Fibroblast of peridontal ligament (primary cell): ENCODE data around the gene COL27A1.

Source experiments
- DNase-seq: peaks from one replicate; pipeline ENCODE4 v3.0.0-alpha.2; 2010; ENCODE audit errors: extremely low read depth

COL27A1 gene

DNA sequence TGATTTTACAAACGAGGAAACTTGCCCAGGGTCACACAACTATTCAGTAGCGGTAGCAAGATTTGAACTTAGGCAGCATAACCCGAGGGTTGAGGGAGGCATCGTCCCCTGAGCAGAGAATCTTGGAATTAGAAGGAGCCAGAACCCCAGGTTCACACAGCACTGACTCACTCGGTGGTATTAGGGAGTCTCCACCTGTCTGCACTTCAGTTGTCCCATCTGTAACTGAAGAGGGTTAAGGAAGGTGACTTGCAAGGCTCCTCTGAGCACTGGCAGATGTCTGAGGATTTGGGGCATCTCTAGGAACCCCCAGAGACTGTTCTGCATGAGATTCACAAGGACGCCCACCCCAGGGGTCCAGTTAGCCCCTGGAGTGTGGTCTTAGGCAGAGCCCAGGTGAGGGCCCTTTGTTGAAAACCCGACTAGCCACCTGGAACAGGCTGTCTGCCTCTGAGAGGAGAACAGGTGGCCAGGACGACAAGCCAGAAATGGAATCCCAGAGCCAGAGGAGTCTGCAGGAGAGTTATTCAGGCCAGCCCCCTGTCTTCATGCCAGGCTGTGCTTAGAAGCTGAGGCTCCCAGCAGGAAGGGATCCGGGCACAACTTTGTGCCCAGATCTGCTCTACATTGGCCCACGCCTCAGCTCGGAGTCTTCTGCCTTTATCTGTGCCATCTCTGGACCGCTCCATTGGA is 117.5 kb downstream of the COL27A1 start:
- DNase-seq = no peak

DNA sequence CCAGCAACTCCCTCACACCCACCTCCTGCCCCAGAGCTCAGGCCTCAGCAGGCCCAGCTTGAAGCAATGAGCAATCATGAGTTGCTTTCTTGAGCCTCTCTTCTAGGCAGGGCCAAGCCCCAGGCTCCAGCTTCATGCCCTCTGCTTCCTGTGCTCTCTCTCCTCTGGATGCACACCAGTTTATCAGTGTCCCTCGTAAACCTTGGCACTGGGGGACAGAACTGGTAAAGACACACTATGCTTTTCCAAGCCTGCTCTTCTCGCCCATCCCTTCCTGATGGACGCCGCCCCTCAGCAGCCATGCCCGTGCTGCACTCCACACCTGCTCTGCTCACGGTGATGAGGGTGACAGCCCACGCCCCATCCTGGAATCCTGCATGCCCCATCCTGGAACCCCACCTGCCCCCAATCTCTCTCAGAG is 118.1 kb downstream of the COL27A1 start:
- DNase-seq = no peak

DNA sequence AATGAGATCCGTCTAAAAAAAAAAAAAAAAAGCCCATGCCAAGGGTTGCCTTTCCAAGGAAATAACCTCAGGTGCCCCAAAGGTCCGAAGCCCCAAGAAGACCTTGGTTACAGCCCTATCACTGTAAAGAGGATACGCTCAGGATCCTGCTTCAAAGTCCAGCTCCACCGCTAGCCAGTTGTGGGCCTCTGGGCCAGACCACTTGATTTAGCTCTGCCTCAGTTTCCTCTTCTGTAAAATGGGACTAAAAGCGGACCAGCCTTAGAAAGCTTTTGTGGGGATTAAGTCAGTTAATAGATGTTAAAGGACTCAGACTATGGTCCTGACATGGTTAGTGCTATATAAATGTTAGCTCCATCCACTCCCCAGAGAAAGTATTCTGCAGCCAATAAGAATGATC is 118.9 kb downstream of the COL27A1 start:
- DNase-seq = no peak

DNA sequence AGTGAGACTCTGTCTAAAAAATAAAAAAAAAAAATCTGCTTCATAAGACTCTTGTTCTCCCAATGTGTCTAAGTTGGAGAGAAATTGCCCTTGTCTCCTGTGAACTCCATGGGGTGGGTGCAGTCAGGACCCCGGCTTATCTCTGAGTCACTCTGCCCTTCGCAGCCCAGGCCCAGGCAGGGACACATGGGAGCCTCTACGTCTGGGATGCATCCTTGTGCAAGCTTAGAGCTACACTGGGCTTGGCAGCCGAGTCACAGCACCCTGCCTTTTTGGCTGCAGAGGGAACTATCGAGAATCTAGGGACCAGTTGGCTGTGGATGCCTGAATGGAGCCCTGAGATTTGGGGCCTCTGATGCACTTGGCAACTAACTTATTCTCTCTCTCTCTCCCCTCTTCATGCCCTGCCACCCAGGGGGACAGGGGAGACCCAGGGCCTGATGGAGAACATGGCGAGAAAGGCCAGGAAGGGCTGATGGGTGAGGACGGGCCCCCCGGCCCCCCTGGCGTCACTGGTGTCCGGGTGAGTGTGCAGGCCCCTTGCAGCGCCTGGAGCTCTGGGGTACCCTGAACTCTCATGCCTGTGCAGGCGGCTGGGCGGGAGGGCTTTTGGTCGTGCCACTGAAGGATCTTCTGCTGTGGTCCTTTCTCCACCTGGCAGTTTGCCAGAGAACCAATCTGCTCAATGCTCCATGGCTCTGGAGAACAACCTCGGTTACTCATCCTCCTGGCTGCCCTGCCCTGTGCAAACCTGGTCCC is 120.1 kb downstream of the COL27A1 start:
- no peak for DNase-seq

DNA sequence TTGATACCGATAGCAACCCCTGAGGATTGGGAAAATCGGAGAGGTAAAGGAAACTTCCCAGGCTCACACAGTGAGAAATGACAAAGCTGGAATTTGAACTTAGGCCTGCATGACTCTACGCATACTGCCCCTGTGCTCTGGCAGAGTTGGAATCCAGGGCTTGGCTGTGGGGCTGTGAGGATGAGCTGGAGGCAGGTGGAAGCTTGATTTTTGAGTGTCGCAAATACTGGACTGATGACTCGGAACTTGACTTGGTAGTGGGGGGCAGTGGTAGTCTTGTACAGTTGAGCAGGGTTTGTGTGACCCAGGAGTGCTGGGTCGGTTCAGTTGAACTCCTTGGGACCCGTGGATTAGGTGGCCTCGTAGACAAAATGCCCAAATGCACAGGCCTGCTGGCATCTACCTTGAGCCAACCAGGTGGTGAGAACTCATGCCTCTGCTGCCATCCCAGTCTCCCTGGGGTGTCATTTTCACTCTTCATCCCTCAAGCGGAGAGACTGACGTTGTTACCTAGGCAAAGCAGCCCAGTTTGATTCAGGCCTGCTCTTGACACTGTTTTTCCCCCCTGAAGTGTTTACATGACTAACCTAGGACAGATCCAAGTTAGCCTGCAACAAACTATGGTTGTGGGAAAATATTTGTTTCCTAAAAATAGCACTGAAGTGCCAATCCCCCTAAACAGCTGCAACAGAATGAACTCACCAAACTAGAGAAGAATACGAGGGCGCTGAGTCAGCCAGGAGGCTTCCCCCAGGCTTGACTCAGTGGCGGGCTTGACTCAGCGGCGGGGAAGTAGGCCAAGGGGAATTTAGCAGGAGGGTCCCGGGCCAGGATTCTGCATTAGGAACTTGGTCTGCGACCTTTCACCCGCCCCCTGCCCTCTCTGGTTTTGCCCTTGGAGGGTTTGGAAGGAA is 121.8 kb downstream of the COL27A1 start:
- DNase-seq = peak; percentile 95

DNA sequence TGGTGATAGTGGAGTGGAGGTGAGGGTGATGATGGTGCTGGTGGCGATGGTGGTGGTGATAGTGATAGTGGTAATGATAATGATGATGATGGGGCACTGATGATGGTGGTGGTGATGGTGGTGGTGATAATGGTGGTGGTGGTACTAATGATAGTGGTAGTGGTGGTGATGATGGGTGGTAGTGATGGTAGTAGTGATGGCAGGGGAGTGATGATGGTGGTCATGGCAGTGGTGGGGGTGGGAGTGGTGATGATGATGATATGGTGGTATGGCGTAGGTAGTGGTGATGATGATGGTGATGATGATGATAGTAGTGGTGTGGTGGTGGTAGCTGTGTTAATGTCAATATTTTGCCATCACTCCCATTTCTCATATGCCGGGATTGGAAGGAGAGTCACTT is 123.0 kb downstream of the COL27A1 start:
- no peak for DNase-seq

DNA sequence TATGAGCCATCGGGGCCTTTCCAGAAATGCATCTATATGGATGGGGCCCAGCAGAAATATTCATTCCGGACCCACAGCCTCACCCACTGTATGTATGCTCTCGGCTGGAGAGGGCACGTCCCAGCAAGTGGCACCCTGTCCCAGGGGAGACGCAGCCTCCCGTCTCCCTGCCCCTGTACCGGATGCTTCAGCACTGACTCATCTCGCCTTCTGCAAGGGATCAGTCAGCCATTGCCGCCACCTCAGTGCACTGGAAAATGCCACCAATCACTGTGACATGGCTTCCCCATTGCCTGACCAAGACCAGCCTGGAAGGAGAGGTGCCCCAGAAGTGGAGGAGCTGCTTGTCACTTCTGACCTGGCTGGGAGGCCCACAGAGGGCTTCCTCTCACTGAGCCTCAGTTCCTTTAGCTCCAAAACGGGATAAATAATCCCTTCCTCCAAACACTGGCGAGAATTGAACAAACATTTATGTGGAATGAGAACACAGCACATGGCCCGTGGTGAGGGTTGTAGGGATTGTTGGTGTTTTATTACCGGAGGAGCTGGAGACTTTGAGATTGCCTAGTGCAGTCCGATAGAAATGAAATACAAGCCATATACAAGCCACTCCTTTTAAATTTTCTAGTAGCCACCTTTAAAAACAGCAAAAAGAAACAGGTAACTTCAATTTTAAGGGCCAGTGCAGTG is 123.7 kb downstream of the COL27A1 start:
- DNase-seq = peak; percentile 15

DNA sequence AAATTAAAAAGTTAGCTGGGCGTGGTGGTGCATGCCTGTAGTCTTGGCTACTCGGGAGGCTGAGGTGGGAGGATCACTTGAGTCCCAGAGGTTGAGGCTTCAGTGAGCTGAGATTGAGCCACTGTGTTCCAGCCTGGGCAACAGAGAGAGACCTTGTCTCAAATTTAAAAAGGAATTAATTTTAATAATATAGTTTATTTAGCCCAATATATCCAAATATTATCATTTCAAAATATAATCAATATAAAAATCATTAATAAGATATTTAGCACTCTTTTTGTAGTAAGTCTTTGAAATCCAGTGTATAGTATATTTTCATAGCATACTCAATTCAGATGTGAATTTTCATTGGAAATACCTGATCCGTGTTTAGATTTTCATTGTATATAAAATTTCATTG is 124.4 kb downstream of the COL27A1 start:
- DNase-seq = no peak

DNA sequence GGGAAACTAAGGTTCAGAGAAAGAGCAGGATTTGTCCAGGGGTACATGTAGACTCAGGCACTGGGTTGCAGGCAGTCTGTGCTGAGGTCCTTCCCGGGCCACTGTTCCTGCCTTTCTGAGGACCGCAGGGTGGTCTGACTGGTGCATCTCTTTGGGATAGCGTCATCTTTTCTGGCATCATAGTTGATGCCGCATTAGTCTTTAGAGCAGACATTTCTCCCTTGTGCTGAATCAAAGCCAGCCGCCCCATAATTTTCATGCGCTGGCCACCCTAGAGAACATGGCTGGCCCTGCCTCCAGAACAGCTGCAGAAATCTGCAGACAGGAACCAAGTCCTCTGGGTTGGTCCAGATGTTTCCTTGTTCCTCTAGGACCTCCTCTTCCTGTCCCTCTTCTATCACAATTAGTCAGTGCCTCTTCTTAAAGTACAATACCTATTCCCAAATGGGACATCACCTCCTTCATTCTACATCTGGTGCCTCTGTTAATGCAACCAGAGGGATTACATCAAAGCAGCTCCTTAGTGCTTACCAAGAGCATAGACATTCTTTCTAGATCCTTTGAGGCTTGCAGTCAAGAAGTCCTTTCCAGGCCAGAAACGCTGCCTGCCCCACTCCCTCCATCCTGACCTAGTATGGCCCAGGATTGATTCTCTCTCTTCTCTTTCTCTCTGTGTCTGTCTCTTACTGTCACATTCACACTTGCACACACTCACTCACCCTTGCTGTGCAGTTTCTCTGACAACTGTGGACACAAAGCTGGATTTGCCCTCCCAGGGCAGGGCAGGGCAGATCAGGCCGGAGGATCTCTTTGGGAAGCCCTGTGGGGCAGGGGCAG is 125.5 kb downstream of the COL27A1 start:
- no peak for DNase-seq

DNA sequence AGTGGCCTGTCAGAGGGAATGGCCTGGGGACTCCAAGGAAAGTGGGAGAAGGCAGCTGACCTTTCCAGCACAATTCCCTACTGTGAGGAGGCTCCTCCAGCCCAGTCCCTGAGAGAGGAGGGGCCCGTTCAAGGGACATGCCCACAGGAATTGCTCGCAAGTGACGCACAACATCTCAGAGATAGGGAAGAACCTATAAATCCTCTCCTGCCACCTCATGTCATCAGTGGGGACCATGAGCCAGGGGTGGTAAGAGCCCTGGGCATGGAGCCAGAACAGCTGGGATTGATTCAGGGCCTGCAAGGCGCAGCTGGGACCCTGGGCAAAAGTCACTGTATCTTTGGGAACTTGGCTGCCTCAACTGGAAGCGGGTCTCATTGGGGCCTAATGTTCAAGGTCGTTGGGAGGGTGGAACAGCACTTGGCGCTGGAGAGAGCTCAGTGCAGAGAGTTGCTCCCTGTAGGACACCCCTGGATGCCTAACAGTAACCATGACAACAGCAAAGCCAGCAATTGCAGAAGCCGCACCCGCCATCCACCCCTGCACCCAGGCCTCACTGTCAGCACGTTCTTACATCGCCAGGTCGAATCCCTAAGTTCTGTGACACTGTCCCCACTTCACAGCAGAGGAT is 126.3 kb downstream of the COL27A1 start:
- peak; percentile 28 for DNase-seq

DNA sequence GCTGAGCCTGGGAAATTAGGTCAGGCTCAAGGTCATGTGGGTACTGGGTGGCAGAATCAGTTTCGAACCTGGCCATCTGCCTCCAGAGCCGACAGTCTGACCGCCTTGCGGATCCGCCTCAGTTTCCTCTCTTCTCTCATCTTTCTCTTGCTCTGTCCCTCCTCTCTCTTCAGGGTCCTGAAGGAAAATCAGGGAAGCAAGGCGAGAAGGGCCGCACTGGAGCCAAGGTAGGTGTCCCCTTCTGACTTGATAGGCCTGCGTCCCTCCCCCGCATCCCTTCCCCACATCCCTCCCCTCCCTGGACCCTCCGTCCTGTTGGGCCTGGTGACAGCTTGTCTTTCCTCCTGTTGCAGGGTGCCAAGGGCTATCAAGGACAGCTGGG is 126.8 kb downstream of the COL27A1 start:
- no peak for DNase-seq

DNA sequence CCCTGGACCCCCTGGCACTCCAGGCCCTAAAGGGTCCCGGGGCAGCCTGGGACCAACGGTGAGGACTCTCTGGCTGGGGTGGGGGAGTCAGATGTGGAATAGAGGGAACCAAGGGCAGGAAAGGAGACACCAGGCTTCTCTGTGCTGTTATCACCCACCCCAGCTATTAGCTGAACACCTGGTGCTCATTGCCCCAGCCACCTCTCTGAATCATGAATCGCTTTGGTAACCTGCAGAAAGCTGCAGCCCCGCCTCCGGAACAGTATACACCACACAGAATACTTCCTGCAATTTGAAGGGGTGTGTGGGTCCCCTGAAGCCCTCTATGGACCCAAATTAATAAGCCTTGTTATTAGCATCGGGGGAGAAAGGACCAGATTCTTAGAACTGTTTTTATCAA is 127.2 kb downstream of the COL27A1 start:
- no peak for DNase-seq

DNA sequence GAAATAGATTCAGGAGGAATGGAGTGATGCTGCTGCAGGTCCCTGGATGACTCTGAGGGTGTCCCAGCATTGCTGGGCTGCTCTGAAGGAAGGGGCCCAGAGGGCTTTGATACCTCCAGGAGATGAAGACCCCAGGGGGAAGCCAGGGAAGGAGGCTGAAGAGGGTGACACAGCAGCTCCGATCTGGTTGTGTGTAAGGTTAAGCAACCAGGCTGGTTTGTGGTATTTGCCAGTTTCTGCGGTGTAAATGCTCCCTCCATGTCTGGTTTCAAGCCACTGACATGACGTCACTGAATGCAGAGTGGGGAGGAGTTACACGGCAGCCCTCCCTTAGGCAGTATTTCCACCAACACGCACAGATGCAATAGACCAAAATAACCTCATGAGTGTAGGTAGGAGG is 127.6 kb downstream of the COL27A1 start:
- peak; percentile 95 for DNase-seq

DNA sequence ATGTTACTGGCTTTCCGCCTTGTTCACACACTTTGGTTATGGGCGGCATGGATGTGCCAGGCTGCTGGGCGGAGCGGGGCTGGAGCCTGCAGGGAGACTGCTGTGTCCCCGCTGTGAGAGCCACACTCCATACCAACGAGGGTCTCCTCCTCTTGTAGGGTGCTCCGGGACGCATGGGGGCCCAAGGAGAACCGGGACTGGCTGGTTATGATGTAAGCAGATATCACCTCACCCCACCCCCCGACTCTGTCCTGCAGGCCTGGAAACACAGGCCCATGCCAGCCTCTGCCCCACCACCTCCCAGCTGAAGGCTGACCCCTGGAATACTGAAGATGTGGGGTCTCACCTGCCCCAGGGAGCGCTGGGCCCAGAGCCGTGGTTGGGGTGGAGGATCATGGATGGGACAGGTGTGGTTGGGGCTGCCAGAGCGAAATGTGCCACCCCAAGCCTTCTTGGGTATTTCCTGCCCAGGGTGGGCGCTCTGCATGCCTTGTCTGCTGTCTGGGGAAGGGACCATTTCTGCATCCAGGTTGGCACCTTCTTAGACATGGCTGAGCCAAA is 128.3 kb downstream of the COL27A1 start:
- no peak for DNase-seq

DNA sequence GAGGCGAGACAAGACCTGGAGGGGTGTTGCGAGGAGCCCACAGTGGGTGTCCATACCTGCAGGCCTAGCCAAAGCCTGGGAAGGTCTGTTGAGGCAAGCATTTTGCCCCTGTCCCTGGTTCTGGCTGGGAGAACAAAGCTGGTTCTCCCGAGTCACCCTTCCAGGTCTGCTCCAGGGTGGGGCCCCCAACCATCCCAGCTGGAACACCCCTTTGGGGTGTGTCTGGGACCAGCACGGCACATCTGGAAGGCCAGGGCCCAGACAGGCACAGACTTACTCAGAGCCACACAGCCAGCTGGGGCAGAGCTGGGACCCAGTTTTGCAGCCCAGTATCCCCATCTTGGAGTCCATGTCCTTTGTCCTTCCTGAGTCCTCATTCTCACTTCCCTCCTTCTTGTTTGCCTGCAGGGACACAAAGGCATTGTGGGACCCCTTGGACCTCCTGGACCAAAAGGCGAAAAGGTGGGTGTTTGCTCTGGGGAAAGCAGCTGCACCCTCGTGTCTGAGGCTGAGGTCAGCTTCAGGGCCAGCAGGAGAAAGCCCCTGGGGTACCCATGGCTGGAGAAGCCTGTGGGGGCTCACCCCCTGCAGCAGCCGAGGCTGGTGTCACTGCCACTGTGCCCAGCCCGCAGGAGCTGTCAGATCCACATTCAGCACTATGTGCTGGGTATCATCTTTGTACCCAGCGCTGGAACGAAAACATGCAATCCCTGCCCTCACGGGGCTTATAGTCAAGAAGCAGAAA is 129.2 kb downstream of the COL27A1 start:
- no peak for DNase-seq

DNA sequence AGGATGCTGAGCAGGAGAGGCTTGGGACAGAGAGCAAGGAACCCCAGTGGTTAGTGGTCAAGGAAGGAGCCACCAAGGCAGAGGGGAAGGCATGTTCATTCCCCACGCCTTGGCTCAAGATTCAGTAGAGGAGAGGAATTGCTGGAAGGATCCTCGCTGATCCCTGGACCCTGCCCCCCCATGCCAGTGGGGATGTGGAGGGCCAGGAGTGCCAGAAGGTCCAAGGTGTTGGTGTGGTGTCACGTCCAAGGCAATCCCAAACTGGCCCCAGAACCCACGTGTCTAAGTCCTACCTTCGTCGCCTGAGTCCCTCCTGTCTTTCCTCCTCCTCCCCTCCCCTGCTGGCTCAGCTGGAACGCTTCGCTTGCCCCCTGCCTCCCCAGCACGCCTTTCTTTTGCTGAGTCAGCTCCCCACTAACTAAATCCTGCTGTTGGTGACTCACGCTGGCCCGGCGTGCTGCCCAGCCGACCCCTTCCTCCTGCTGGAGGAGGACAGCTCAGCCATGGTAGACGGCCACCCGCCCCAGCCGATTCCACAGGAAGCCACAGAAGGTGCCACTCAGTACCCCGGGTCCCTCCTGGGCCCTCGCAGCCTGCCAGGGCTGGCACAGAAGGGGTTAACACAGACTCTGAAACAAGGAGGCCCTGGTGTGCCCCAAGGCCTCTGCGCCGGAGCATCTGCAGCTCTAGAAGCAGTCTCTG is 130.0 kb downstream of the COL27A1 start:
- DNase-seq = peak; percentile 91

DNA sequence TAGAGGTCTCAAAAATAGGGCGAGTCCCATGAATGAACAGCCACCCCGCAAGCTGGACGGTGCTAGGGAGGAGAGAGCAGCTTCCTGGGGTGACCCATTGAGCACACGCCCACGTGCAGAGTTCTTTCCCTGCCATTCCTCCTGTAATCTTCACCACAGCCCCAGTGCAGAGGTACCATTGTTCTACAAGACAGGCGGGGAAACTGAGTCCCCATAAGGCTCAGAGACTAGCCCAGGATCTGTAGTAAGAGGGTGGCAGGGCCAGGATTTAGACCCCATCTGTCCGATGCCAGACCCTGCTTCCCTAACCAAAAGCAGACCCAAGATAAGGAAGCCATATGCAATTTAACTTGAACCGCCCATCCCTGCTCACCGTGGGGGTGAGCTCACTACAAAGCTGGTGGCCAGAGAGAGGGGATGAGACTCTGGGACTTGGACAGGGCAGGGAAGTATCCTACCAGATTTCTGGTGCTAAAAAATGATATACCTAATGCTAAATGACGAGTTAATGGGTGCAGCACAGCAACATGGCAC is 130.9 kb downstream of the COL27A1 start:
- DNase-seq = no peak

DNA sequence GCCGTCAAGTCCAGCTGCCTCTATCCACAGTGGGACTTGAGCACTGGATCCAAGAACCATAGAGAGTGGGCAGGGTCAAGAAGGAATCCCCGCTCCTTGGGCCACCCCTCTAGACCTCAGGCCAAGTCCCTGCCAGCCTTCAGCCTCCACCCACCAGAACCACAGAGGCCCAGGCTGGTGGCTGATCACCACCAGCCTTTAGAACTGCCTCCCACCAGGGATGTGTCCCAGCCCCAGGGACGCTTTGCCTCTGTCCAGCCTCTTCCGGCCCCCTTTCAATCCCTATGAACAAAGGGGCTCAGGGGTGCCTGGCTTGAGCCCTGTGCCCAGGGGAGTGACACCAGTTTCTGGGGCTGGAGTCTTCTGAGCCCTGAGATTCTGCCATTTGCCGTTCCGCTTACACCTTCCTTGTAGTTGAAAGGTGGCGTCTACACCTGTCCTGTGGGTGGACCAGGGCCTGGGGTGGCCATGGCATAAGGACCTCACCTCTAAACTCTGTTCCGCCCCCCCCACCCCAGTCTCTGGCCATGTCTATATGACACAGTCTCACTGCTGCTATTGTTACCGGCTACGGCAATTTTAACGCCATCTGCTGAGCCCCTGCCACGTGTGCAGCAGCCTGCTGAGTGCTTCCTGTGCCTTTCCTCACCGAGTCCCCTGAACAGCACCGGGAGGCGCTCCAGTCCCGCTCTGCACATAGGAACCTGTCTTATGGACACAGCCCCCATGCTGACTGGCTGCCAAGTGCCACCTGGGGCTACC is 131.8 kb downstream of the COL27A1 start:
- DNase-seq = no peak
